Measurements from ENCODE around the gene TOP2A. TPM values are rescaled to one million over a fixed set of nuclear protein-coding genes. Genes with fewer than 3 reads are reported as not detected.

The TOP2A gene
- 100 to 1,000 TPM; 162 to 190 (median 179) TPM for polyA plus RNA-seq (ENCODE audit: insufficient read length in 4 of 4)

GRCh38 chr17:40417609-40418427, at the start of gene TOP2A:
Gene TOP2A, minus strand, starts transcription at chr17:40417896. Its CDS starts 105 bp downstream, at chr17:40417791.
- DNase-seq (ENCODE audit: low read depth in 4 of 4, low spot score in 3 of 4) = peak; percentile 100

- DNase-seq (ENCODE audit: low read depth in 4 of 4, low spot score in 3 of 4) = no peak
These were observed 49.7 kb upstream of the TOP2A start for GRCh38 chr17:40467281-40467867.

GRCh38 chr17:40466298-40466971, 48.7 kb upstream of the TOP2A start:
- DNase-seq (ENCODE audit: low read depth in 4 of 4, low spot score in 3 of 4) = no peak

- DNase-seq (ENCODE audit: low read depth in 4 of 4, low spot score in 3 of 4) = no peak
These were observed 46.7 kb upstream of the TOP2A start for GRCh38 chr17:40464392-40464855.

- DNase-seq (ENCODE audit: low read depth in 4 of 4, low spot score in 3 of 4) = no peak
These were observed 45.4 kb upstream of the TOP2A start for GRCh38 chr17:40463122-40463550.

- DNase-seq (ENCODE audit: low read depth in 4 of 4, low spot score in 3 of 4) = no peak
These were observed 44.8 kb upstream of the TOP2A start for GRCh38 chr17:40462343-40463121.

GRCh38 chr17:40461732-40462342, 44.1 kb upstream of the TOP2A start:
- DNase-seq (ENCODE audit: low read depth in 4 of 4, low spot score in 3 of 4) = no peak

- no peak for DNase-seq (ENCODE audit: low read depth in 4 of 4, low spot score in 3 of 4)
These were observed 43.5 kb upstream of the TOP2A start for GRCh38 chr17:40460968-40461731.

- DNase-seq (ENCODE audit: low read depth in 4 of 4, low spot score in 3 of 4) = no peak
These were observed 42.9 kb upstream of the TOP2A start for GRCh38 chr17:40460604-40460967.

GRCh38 chr17:40459636-40460603, 42.2 kb upstream of the TOP2A start:
- DNase-seq (ENCODE audit: low read depth in 4 of 4, low spot score in 3 of 4) = no peak

GRCh38 chr17:40458851-40459482, 41.3 kb upstream of the TOP2A start:
- no peak for DNase-seq (ENCODE audit: low read depth in 4 of 4, low spot score in 3 of 4)

- DNase-seq (ENCODE audit: low read depth in 4 of 4, low spot score in 3 of 4) = no peak
These were observed 40.5 kb upstream of the TOP2A start for GRCh38 chr17:40457964-40458791.

GRCh38 chr17:40457369-40457768, 39.7 kb upstream of the TOP2A start:
- no peak for DNase-seq (ENCODE audit: low read depth in 4 of 4, low spot score in 3 of 4)

GRCh38 chr17:40456396-40456951, 38.8 kb upstream of the TOP2A start:
- no peak for DNase-seq (ENCODE audit: low read depth in 4 of 4, low spot score in 3 of 4)

- DNase-seq (ENCODE audit: low read depth in 4 of 4, low spot score in 3 of 4) = no peak
These were observed 36.9 kb upstream of the TOP2A start for GRCh38 chr17:40454613-40454995.

- no peak for DNase-seq (ENCODE audit: low read depth in 4 of 4, low spot score in 3 of 4)
These were observed 36.4 kb upstream of the TOP2A start for GRCh38 chr17:40453881-40454612.
